AG04450 (cell line): ENCODE measurements around the gene NACA2. TPM values are rescaled to one million over a fixed set of nuclear protein-coding genes. Genes with fewer than 3 reads are reported as not detected.
"Not testable (repeated sequence)": the region's sequence is repeated elsewhere in the genome, so short reads cannot be mapped to it uniquely, and the experiment has no call there.

Experiments used
- CTCF ChIA-PET: fragments of 300-600, 350-600 bp; formaldehyde crosslinking; extraction: SDS; loops from one replicate; lab custom pipeline; 2022; ENCODE audit warnings: antibody characterized with exemption, inconsistent platforms; lab: Charles Lee
- POLR2A ChIA-PET: fragments of 350-600 bp; formaldehyde crosslinking; extraction: SDS; loops from one replicate; lab custom pipeline; 2021; ENCODE audit warnings: antibody characterized with exemption, inconsistent platforms; lab: Yijun Ruan, JAX
- DNase-seq: peaks from one replicate; pipeline ENCODE4 v3.0.0-alpha.2; 2011; ENCODE audit warnings: low read depth, low spot score
- H3K27ac ChIP-seq: one replicate; pipeline ENCODE4 v1.5.1; 2012; ENCODE audit warnings: low read depth, low read length, control low read depth
- H3K27me3 ChIP-seq: one replicate; pipeline ENCODE4 v1.6.0; 2012; ENCODE audit warnings: low read length; ENCODE audit not compliant: control insufficient read depth, insufficient read depth
- H3K4me3 ChIP-seq: 2 replicates; pipeline ENCODE4 v1.5.1; 2011; ENCODE audit warnings: mild to moderate bottlenecking, low read depth, low read length, control low read depth
- H3K9me3 ChIP-seq: 2 replicates; pipeline ENCODE4 v1.5.1; 2012; ENCODE audit warnings: low read length; ENCODE audit not compliant: control insufficient read depth, insufficient read depth
- CTCF ChIP-seq: IDR thresholded peaks from 2 replicates; pipeline ENCODE4 v1.5.1; 2011; ENCODE audit warnings: low read depth, low read length, control low read depth, inconsistent platforms
- polyA plus RNA-seq: library from polyadenylated mRNA; depleted of rRNA; stranded (reverse); fragments of >200 nt; gene quantifications from 2 replicates; pipeline ENCODE4 v1.2.3, GENCODE V29; 2011

Gene NACA2
- polyA plus RNA-seq, 1 experiment, result 0.56 TPM

DNA sequence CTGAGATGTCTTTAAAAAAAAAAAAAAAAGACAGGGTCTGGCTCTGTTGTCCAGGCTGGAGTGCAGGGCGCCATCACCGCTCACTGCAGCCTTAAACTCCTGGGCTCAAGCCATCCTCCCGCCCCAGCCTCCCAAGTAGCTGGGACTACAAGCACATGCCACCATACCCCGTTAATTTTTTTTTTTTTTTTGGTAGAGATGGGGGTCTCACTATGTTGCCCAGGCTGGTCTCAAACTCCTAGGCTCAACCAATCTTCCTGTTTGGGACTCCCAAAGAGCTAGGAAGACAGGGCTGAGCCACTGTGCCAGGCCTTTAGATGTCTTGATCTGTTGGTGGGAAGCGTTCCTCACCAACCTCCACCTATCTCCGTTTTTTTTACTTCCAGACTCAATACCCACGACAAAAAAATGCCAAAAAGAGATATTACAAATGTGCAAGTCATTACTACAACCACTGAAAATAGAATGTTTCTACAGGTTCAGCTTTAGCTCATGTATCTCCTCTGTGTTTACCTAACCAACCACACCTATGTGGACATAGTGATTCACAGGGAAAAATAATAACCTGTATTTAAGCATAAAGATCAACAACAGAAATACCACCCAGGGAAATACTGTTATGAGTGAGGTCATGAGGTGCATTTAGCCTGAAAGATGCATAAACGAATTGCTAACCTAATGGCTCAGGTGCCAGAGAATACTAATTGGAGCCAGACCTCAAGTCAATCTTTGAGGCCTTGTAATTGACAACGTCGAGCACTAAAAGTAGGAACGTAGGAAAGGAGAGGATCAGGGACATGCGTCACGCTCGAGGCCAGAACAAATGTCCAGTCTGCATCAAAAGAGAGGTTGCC lies 22.6 kb downstream of the NACA2 start:
- ChIA-PET POLR2A (no interaction called here), CTCF (no interaction called here)
- H3K4me3 ChIP-seq, result no peak overlapping the region
- no peaks in the 10 kb centered on the region for H3K9me3 ChIP-seq
- DNase-seq, result no peak
- TF ChIP-seq CTCF, result no peak
- H3K27ac ChIP-seq, result no peak overlapping the region
- H3K27me3 ChIP-seq, result no peaks in the 10 kb centered on the region

DNA sequence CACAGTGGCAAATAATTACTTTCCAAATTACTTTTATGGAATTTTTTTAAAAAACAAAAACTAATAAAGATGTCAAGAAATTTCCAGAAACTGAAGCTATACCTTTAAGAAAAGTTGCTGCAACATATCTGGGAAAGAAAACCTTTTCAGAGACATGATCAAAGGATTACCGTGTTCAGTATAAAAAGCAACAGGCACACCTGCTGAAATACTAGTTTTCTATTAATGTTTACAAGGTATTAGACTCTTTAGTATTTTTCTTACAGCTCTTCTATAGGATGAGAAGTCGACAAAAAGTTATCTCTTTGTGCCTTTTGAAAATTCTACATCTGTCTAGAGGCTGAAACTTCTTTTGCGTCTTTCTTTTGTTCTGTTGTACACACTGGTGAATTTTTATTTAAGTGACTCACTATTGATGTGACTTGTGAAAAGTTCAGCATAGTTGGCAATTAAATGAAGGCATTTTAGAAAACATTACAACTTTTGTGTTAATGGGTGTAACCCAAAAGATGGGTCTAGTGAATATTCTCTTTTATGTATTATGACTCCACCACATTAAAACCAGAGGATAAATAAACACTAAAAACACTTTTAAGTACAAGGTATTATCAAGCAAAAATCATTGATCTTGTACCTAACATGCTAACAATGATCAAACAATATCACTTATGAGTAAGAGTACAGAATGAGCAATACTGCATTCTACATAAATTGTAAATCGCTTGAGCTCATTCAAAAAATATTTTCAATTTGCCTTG lies 23.8 kb downstream of the NACA2 start:
- POLR2A ChIA-PET, result interaction anchor here (0.6 kb wide), 1 partner anchor 163 kb away, joined by 3 read pairs; no protein-coding TSS in a partner anchor
- CTCF ChIA-PET, result interaction anchor here (0.8 kb wide), 1 partner anchor 8 kb away, joined by 3 read pairs; no protein-coding TSS in a partner anchor
- no peak for TF ChIP-seq CTCF
- no peak for DNase-seq
- no peaks in the 10 kb centered on the region for H3K9me3 ChIP-seq
- no peak overlapping the region for H3K4me3 ChIP-seq
- H3K27me3 ChIP-seq, result no peaks in the 10 kb centered on the region
- no peak overlapping the region for H3K27ac ChIP-seq

DNA sequence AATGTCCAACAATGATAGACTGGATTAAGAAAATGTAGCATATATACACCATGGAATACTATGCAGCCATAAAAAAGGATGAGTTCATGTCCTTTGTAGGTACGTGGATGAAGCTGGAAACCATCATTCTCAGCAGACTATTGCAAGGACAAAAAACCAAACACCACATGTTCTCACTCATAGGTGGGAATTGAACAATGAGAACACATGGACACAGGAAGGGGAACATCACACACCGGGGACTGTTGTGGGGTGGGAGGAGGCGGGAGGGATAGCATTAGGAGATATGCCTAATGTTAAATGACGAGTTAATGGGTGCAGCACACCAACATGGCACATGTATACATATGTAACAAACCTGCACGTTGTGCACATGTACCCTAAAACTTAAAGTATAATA lies 24.6 kb downstream of the NACA2 start:
- CTCF ChIA-PET, result interaction anchor here (0.5 to 1.1 kb wide), 3 partner anchors 8 to 70 kb away, joined by 3 to 5 read pairs (median 3); no protein-coding TSS in a partner anchor
- POLR2A ChIA-PET, DNase-seq, H3K27ac ChIP-seq, H3K4me3 ChIP-seq, H3K9me3 ChIP-seq, H3K27me3 ChIP-seq: not testable (repeated sequence)

DNA sequence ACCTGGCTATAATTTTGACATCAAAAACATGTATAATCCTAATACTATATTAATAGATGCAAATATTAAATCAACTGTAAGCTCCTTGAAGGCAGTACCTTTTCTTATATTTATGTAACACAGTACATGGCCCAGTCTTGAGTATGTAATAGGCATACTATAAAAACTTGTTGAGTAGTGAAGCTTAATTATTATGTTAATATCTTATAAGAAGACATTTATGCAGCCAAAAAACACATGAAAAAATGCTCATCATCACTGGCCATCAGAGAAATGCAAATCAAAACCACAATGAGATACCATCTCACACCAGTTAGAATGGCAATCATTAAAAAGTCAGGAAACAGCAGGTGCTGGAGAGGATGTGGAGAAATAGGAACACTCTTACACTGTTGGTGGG lies 25.2 kb downstream of the NACA2 start:
- POLR2A ChIA-PET, H3K9me3 ChIP-seq, H3K27me3 ChIP-seq, DNase-seq, H3K4me3 ChIP-seq, H3K27ac ChIP-seq: not testable (repeated sequence)
- CTCF ChIA-PET, result interaction anchor here (0.5 to 1.1 kb wide), 2 partner anchors 8 to 70 kb away, joined by 3 to 5 read pairs; no protein-coding TSS in a partner anchor

GRCh38 chr17:61565213-61565612 lies 25.8 kb downstream of the NACA2 start:
- POLR2A ChIA-PET, result no interaction called here
- H3K9me3 ChIP-seq, result no peaks in the 10 kb centered on the region
- CTCF ChIA-PET, result interaction anchor here (1.1 kb wide), 1 partner anchor 9 kb away, joined by 3 read pairs; no protein-coding TSS in a partner anchor

More at GRCh38 chr17:61565213-61565612, 25.8 kb downstream of the NACA2 start:
- DNase-seq, result no peak
- no peak for TF ChIP-seq CTCF
- H3K4me3 ChIP-seq, result no peak overlapping the region
- no peak overlapping the region for H3K27ac ChIP-seq
- no peaks in the 10 kb centered on the region for H3K27me3 ChIP-seq
